GM15510 (cell line): ENCODE data around the gene ADGRL3.

Experiments used
- POLR2A ChIP-seq: IDR thresholded peaks from 3 replicates; pipeline ENCODE4 v1.6.1; 2011; ENCODE audit warnings: borderline replicate concordance; ENCODE audit not compliant: insufficient read length; ENCODE audit errors: extremely low read depth

Gene ADGRL3

DNA sequence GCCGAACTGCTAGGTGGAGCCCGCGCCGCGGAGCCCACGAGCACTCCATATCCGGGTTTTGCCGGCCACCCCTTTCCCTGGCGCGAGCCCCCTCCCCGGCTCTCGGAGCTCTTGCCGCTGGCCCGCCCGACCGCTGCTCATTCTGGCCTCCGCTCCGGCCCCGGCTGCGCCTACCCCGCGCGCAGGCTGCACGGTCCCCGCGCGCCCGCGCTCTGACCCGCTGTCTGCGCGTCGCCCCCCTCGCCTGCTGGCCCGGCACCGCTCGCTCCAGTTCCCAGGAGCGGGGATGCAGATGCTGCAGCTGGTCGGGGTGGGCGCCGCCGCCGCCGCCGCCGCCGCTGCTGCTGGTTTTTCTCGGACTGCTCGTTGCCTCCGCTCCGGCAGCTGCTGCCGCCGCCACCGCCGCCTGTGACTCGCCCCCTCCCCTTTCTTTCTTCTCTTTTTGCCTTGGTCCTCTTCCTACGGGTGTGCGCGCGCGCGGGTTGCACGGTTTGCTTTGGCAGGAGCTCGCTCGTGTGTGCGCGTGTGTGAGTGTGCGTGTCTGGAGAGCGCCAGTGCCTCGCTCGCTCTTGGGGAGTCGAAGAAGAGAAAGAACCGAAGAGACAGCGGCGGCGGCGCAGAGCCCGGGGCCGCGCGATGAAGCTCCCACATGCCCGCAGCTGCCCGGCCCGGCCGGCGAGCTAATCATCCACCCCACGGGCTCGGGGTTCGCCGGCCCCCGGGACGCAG lies at the start of gene ADGRL3:
ADGRL3 (plus strand) TSS at position 140 of the 729 bp plus-strand sequence.
- no peak for TF ChIP-seq POLR2A

- no peak for TF ChIP-seq POLR2A
Measured at GRCh38 chr4:61152433-61152832, 47.7 kb upstream of the ADGRL3 start.

GRCh38 chr4:61160478-61160877 lies 39.6 kb upstream of the ADGRL3 start:
- TF ChIP-seq POLR2A, result no peak

DNA sequence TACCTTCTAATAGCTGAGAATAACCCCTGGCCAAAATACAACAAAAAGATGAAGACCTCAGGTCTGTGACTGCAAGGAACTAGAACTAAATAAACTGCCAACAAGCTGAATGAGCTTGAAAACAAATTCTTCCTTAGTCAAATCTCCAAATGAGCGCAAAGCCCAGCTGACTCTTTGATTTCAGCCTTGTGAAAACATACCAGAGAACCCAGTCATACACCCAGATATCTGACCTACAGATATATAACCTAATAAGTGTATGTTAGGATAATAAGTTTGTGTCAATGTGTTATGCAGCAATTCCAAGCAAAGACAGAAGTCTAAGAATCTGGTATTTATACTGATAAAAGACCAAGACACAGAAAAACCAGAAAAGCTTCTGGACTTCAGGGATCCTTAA lies 38.0 kb upstream of the ADGRL3 start:
- no peak for TF ChIP-seq POLR2A

DNA sequence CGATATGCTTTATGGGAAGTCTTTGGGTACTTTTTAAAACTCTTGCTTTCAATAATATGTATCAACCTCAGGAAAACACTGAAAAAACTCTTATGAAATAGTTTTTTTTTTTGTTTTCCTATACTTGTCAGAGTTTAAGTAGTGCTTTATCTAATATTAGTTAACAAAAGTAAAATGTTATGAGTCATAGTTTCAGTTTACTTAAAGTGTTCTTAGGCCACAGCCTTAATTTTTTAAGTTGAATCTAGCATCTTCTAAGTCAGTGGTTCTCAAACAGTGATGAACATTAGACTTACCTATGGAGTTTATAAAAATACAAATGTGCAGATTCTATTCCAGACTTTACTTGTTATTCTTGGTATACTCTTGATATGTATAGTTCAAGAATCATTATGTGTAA lies 26.3 kb upstream of the ADGRL3 start:
- no peak for TF ChIP-seq POLR2A

DNA sequence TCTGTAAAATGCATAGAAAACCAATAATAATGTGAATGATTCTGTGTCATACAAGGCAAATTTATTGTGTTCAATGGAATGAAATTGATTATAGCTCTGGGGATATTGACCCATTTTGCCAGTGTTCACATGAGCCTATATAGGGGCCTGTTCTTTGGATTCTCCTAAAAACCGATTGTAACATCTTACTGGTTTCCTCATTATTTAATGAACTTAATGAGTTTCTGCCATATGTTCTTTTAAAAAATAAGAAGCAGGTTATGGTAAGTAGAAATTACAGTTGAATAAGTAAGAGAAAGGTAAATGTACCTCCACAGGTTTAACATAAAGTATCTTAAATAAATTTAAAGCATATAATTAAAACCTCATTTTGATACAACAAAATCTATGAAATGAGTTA lies 24.6 kb upstream of the ADGRL3 start:
- no peak for TF ChIP-seq POLR2A

- TF ChIP-seq POLR2A, result no peak
Measured at GRCh38 chr4:61177367-61177766, 22.8 kb upstream of the ADGRL3 start.

- TF ChIP-seq POLR2A, result no peak
Measured at GRCh38 chr4:61180405-61180804, 19.7 kb upstream of the ADGRL3 start.

GRCh38 chr4:61182915-61183314 lies 17.2 kb upstream of the ADGRL3 start:
- no peak for TF ChIP-seq POLR2A

GRCh38 chr4:61185288-61185687 lies 14.8 kb upstream of the ADGRL3 start:
- no peak for TF ChIP-seq POLR2A

GRCh38 chr4:61192392-61192791 lies 7.7 kb upstream of the ADGRL3 start:
- no peak for TF ChIP-seq POLR2A

GRCh38 chr4:61193863-61194262 lies 6.3 kb upstream of the ADGRL3 start:
- TF ChIP-seq POLR2A, result no peak

- TF ChIP-seq POLR2A, result no peak
Measured at GRCh38 chr4:61194571-61194970, 5.6 kb upstream of the ADGRL3 start.

DNA sequence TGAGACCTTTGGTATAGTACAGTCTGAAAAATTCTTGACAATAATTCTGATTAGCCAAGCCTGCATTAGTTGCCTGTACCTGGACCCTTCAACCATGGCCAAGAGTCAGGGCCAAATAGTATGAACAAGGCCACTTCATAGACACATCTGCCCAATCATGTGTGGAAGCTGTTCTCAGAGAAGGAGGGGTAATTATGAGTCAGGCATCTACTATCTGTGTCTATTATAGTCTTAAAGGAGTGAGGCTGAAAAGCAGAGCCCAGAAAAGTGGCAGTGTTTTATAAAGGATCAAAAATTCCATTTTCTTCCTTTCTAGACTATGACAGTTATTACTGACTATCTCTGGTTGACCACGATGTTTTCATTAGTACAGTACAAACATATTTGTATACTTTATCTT lies 5.0 kb upstream of the ADGRL3 start:
- TF ChIP-seq POLR2A, result no peak

GRCh38 chr4:61198686-61199085 lies 1.4 kb upstream of the ADGRL3 start:
- TF ChIP-seq POLR2A, result no peak

DNA sequence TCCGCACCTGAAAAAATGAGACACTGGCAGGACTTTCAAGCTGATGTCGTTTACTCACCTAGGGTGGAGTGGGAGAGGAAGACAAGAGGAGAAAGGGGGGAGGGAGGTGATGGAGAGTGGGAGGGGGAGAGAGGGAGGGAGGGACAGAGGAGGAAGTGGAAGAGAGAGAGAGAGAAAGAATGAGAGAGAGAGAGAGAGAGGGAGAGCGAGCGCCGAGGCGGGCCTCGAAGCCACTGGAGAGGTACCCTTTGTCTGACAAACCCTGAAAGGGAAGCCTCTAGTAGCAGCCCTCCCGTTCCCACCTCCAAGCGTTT lies 296 bp upstream of the ADGRL3 start:
- TF ChIP-seq POLR2A, result no peak

DNA sequence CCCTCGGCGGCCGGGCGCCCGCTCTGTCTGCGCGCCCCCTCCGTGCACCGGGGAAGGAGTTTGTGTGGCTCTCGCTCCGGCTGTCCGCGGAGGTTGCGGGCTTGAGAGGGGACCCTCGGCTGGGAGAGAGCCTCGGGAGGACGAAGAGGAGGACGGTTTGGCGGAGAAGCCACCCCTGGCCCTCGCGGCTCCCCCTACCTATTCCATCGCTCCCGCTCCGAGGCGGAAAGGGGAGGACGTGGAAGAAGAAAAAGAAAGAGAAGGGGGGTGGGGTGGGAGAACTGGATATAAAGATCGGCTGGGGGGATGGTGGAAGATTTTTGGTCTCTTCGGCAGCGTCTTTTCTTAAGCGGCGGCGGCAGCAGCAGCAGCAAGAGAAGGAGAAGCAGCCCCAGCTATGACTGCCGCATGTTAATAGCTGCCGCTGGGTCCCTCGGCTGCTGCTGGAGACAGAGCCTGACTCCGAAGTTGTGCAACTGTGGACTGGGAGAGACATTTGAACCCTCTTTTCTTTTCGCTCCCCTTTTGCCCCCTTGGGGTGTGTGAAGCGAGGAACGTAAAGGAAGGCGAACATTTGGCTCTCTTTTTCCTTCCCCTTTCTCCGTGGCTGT lies 895 bp downstream of the ADGRL3 start:
- TF ChIP-seq POLR2A, result no peak

DNA sequence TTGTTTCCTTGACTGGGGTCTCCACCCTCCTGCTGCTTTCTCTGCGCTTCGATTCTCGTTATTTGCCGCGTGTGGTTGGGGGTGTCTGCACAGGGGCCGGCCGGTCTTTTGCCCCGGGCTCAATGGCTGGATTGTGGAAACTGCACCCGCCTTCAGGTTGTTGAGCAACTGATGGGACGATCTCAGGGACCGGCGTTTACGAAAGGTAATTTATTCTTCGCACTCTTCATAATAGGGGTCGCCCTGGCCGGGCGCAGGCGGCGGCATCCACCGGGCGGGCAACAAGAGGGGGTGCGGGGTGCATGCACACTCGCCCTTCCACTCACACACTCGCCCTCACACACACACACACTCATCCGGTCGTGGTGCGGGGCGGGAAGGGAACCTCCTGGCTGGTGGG lies 1.4 kb downstream of the ADGRL3 start:
- no peak for TF ChIP-seq POLR2A
